SK-N-MC (cell line): Measurements from ENCODE around the gene PRKN.

Experiments
- EZH2 ChIP-seq: fragments of 200-600 bp; sonication (generic); IDR thresholded peaks from one replicate; pipeline ENCODE4 v1.6.1; 2017; ENCODE audit warnings: antibody characterized with exemption
- FOXP2 ChIP-seq: optimal IDR thresholded peaks from 2 replicates; pipeline ENCODE3; 2011; ENCODE audit warnings: mild to moderate bottlenecking, moderate library complexity; ENCODE audit not compliant: insufficient read depth; ENCODE audit errors: extremely low read length, control extremely low read depth
- POLR2AphosphoS5 ChIP-seq: IDR thresholded peaks from 2 replicates; pipeline ENCODE4 v1.6.1; 2012; ENCODE audit warnings: mild to moderate bottlenecking, low read depth, low read length, borderline replicate concordance

GRCh38 chr6:162708971-162709370, 18.6 kb downstream of the PRKN start:
- TF ChIP-seq POLR2AphosphoS5 (no peak), EZH2 (no peak), FOXP2 (no peak)
